Stimulated activated CD8-positive, alpha-beta memory T cell treated with anti-CD3 and anti-CD28 coated beads, Interleukin-2, amount 100 ng/mL, for 1 hour (primary cell): Measurements from ENCODE around the gene SYT1.
"Not testable (repeated sequence)": the region's sequence is repeated elsewhere in the genome, so short reads cannot be mapped to it uniquely, and the experiment has no call there.

ENCODE experiments used
- DNase-seq, 2 donors: peaks; one replicate each; pipeline ENCODE4 v3.0.0-alpha.2; 2020; ENCODE audit warnings: low read depth in 2 of 2

The SYT1 gene

GRCh38 chr12:78966926-78967325, 102.4 kb downstream of the SYT1 start:
- DNase-seq, result no peak

GRCh38 chr12:78968226-78968625, 103.7 kb downstream of the SYT1 start:
- no peak for DNase-seq

GRCh38 chr12:78970041-78970440, 105.5 kb downstream of the SYT1 start:
- DNase-seq, result no peak

- DNase-seq, result no peak
These were observed 112.8 kb downstream of the SYT1 start for GRCh38 chr12:78977304-78977867.

GRCh38 chr12:78994168-78994791, 129.7 kb downstream of the SYT1 start:
- DNase-seq, result no peak

- no peak for DNase-seq
These were observed 135.9 kb downstream of the SYT1 start for GRCh38 chr12:79000501-79000900.

- DNase-seq, result no peak
These were observed 136.8 kb downstream of the SYT1 start for GRCh38 chr12:79001404-79001803.

GRCh38 chr12:79006306-79006705, 141.7 kb downstream of the SYT1 start:
- no peak for DNase-seq

- DNase-seq, result no peak
These were observed 144.0 kb downstream of the SYT1 start for GRCh38 chr12:79008591-79008990.

- no peak for DNase-seq
These were observed 148.1 kb downstream of the SYT1 start for GRCh38 chr12:79012636-79013035.

GRCh38 chr12:79016181-79016580, 151.6 kb downstream of the SYT1 start:
- DNase-seq, result no peak

GRCh38 chr12:79019672-79020071, 155.1 kb downstream of the SYT1 start:
- no peak for DNase-seq

- DNase-seq, result no peak
These were observed 155.5 kb downstream of the SYT1 start for GRCh38 chr12:79020106-79020505.

GRCh38 chr12:79021021-79021420, 156.4 kb downstream of the SYT1 start:
- no peak for DNase-seq

GRCh38 chr12:79023261-79023660, 158.7 kb downstream of the SYT1 start:
- DNase-seq, result no peak

- no peak for DNase-seq
These were observed 159.2 kb downstream of the SYT1 start for GRCh38 chr12:79023784-79024183.

GRCh38 chr12:79033788-79034187, 169.2 kb downstream of the SYT1 start:
- no peak for DNase-seq

GRCh38 chr12:79044748-79045147, 180.2 kb downstream of the SYT1 start:
- DNase-seq, result not testable (repeated sequence)

GRCh38 chr12:79045149-79045703, 180.7 kb downstream of the SYT1 start:
- DNase-seq, result not testable (repeated sequence)

GRCh38 chr12:79046021-79046420, 181.4 kb downstream of the SYT1 start:
- DNase-seq, result no peak

GRCh38 chr12:79048962-79049361, 184.4 kb downstream of the SYT1 start:
- DNase-seq, result no peak

- no peak for DNase-seq
These were observed 188.8 kb downstream of the SYT1 start for GRCh38 chr12:79053394-79053793.

GRCh38 chr12:79055926-79056674, 191.5 kb downstream of the SYT1 start:
- no peak for DNase-seq
